A549 (cell line): ENCODE results near the gene OBP2A. TPM values are rescaled to one million over a fixed set of nuclear protein-coding genes. Genes with fewer than 3 reads are reported as not detected.

Experiments
- ATAC-seq, 2 experiments: fragments of 200-7000 bp in 1 of 2; fragments of >200 bp in 1 of 2; cut with Nextera tagmentation in 1 of 2; cut with Tn5 transposase in 1 of 2; 3 replicates each; pipeline versions ENCODE4 v1.8.0 to v1.9.1; 2018 to 2020; ENCODE audit warnings: mild to moderate bottlenecking in 1 of 2, moderate library complexity in 1 of 2
- CTCF ChIA-PET: fragments of 300-600 bp; sonication (Branson Sonifier 250); formaldehyde crosslinking; extraction: SDS; loops from one replicate; lab custom pipeline; 2021; ENCODE audit warnings: antibody characterized with exemption, inconsistent platforms; lab: Yijun Ruan, JAX
- POLR2A ChIA-PET: fragments of 350-600 bp; formaldehyde crosslinking; extraction: SDS; loops from one replicate; lab custom pipeline; 2021; ENCODE audit warnings: antibody characterized with exemption, inconsistent platforms; lab: Yijun Ruan, JAX
- DNase-seq, 2 experiments: peaks; one replicate each; pipeline versions ENCODE4 v3.0.0 to v3.0.0-alpha.2; 2011 to 2016; ENCODE audit warnings: low read depth in 1 of 2, low spot score in 1 of 2
- FAIRE-seq: peaks from 2 replicates; lab custom pipeline; 2011; peaks lifted over from hg19 to GRCh38; lab: Jason Lieb, UNC
- H3K27ac ChIP-seq, 2 experiments: fragments of >200 bp; sonication (Bioruptor Twin); formaldehyde crosslinking; 3 replicates each; pipeline ENCODE4 v1.5.1; 2016 to 2017
- H3K4me1 ChIP-seq: fragments of >200 bp; sonication (Bioruptor Twin); formaldehyde crosslinking; 3 replicates; pipeline ENCODE4 v1.6.1; 2016
- H3K4me2 ChIP-seq: fragments of >200 bp; sonication (Bioruptor Twin); formaldehyde crosslinking; 3 replicates; pipeline ENCODE4 v1.6.1; 2016
- H3K4me3 ChIP-seq: fragments of >200 bp; sonication (Bioruptor Twin); formaldehyde crosslinking; 3 replicates; pipeline ENCODE4 v1.5.1; 2016
- H3K9me3 ChIP-seq: fragments of >200 bp; sonication (Bioruptor Twin); formaldehyde crosslinking; 3 replicates; pipeline ENCODE4 v1.6.1; 2016
- CEBPB ChIP-seq, 2 experiments: fragments of >200 bp in 1 of 2; sonication (Bioruptor Twin) in 1 of 2; formaldehyde crosslinking in 1 of 2; IDR thresholded peaks; 2 replicates each; pipeline ENCODE4 v1.6.1; 2012 to 2016
- CHD2 ChIP-seq: fragments of 150-350 bp; IDR thresholded peaks from 2 replicates; pipeline ENCODE4 v1.6.1; 2014; ENCODE audit warnings: low read length; ENCODE audit not compliant: partially characterized antibody
- EHMT2 ChIP-seq: fragments of 200-600 bp; sonication (generic); IDR thresholded peaks from 2 replicates; pipeline ENCODE4 v1.6.1; 2016; ENCODE audit warnings: antibody characterized with exemption, low read depth, mild to moderate bottlenecking, moderate library complexity
- EP300 ChIP-seq, 2 experiments: fragments of >200 bp; sonication (Bioruptor Twin); formaldehyde crosslinking; IDR thresholded peaks; 2 replicates in 1 of 2; 3 replicates in 1 of 2; pipeline ENCODE4 v1.6.1; 2016 to 2017
- FOSB ChIP-seq: fragments of 250-450 bp; sonication (Bioruptor Pico); IDR thresholded peaks from 2 replicates; pipeline ENCODE4 v1.5.0; 2020; ENCODE audit warnings: mild to moderate bottlenecking, moderate library complexity
- FOXS1 ChIP-seq: fragments of 250-450 bp; sonication (Bioruptor Pico); IDR thresholded peaks from 2 replicates; pipeline ENCODE4 v1.5.0; 2020; ENCODE audit warnings: mild to moderate bottlenecking, moderate library complexity
- GATA3 ChIP-seq: IDR thresholded peaks from 2 replicates; pipeline ENCODE4 v1.6.1; 2012; ENCODE audit warnings: borderline replicate concordance
- HDAC2 ChIP-seq: fragments of 200-600 bp; sonication (generic); IDR thresholded peaks from 2 replicates; pipeline ENCODE4 v1.6.1; 2016
- HOXA7 ChIP-seq: fragments of 250-450 bp; sonication (Bioruptor Pico); IDR thresholded peaks from 2 replicates; pipeline ENCODE4 v1.5.0; 2020; ENCODE audit warnings: mild to moderate bottlenecking, moderate library complexity
- JUNB ChIP-seq: fragments of >200 bp; sonication (Bioruptor Twin); formaldehyde crosslinking; IDR thresholded peaks from 2 replicates; pipeline ENCODE4 v1.6.1; 2016
- KDM5A ChIP-seq: fragments of 200-600 bp; sonication (generic); IDR thresholded peaks from 2 replicates; pipeline ENCODE4 v1.6.1; 2016; ENCODE audit warnings: antibody characterized with exemption, mild to moderate bottlenecking
- NFE2L2 ChIP-seq: fragments of 150-350 bp; conservative IDR thresholded peaks from 2 replicates; pipeline ENCODE4 v1.6.1; 2014; ENCODE audit warnings: low read length
- POLR2A ChIP-seq: IDR thresholded peaks from 2 replicates; pipeline ENCODE4 v1.6.1; 2012; ENCODE audit warnings: mild to moderate bottlenecking, low read length
- RAD21 ChIP-seq, 2 experiments: fragments of >200 bp in 1 of 2; sonication (Bioruptor Twin) in 1 of 2; formaldehyde crosslinking in 1 of 2; IDR thresholded peaks in 1 of 2; conservative IDR thresholded peaks in 1 of 2; 2 replicates in 1 of 2; 3 replicates in 1 of 2; pipeline ENCODE4 v1.6.1; 2012 to 2018; ENCODE audit warnings: inconsistent platforms in 1 of 2
- RARB ChIP-seq: fragments of 250-450 bp; sonication (Bioruptor Pico); IDR thresholded peaks from 2 replicates; pipeline ENCODE4 v1.8.0; 2021; ENCODE audit warnings: mild to moderate bottlenecking, moderate library complexity
- RCOR1 ChIP-seq: fragments of 150-350 bp; IDR thresholded peaks from 2 replicates; pipeline ENCODE4 v1.6.1; 2014; ENCODE audit warnings: antibody characterized with exemption, low read length, low read depth
- SREBF2 ChIP-seq: fragments of 450-650 bp; IDR thresholded peaks from 2 replicates; pipeline ENCODE4 v1.6.1; 2014; ENCODE audit warnings: mild to moderate bottlenecking, moderate library complexity
- TP53 ChIP-seq: fragments of 250-450 bp; sonication (Bioruptor Pico); IDR thresholded peaks from 2 replicates; pipeline ENCODE4 v1.5.0; 2021; ENCODE audit warnings: mild to moderate bottlenecking, moderate library complexity
- WGBS: methylation state at CpG from one replicate; pipeline ENCODE4 v1.1.6; 2017; ENCODE audit errors: missing lambda C conversion rate; 5-methylcytosine and 5-hydroxymethylcytosine counted together
- polyA plus RNA-seq, 4 experiments: library from polyadenylated mRNA; depleted of rRNA in 3 of 4; stranded (reverse); fragments of >200 nt; fragmentation: RNase III in 1 of 4; extraction: RNeasy Plus Mini Kit Qiagen cat#74134 plus additional on column Dnase treatment in 1 of 4; gene quantifications; 2 replicates in 3 of 4; 3 replicates in 1 of 4; pipeline ENCODE4 v1.2.3, GENCODE V29; 2011 to 2017
- TF ChIP-seq, protein P1 (sequence below): fragments of 250-450 bp; sonication (Bioruptor Pico); IDR thresholded peaks from 2 replicates; pipeline ENCODE4 v1.5.0; 2021; ENCODE audit warnings: mild to moderate bottlenecking, moderate library complexity, borderline replicate concordance
- TF ChIP-seq, protein P2 (sequence below): IDR thresholded peaks from 2 replicates; pipeline ENCODE4 v1.6.1; 2012; ENCODE audit warnings: low read depth, borderline replicate concordance

Gene OBP2A
- polyA plus RNA-seq, 2 of the 4 experiments (the other 2 are of a cell fraction): not detected

DNA sequence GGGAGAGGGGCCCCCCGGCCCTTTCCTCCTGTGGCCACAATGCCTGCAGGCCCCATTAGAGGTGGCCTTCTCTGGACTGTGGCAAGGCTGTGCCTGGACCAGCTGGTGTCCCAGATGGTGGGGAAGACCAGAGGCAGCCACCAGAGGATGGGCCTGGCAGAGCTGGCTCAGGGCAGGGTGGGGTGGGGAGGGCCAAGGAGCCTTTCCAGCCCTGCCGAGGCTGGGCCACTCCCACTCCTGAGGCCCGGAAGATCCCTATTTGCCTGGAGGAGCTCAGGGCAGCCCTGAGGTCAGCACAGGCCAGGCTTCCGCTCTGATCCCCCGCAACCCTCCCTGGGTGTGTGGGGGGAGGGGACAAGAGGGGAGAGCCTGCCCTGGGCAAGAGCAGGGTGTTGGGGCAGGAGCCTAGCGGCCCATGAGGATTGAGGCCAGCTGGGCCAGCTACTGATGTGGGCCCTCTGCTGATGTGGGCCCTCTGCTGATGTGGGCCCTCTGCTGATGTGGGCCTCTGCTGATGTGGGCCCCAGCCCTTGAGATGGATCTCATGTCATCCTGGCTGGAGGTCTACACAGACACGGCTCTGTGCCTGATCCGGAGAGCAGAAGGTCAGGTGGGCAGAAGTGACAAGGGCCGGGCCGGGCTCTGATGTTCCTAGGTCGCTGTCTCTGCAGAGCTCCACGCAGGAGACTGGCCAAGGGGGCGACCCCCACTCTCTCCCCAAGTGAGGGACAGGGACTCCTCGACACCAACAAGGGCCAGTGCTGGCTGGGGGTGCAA, 39.4 kb upstream of the OBP2A start:
- TF ChIP-seq SREBF2 (no peak), GATA3 (no peak), KDM5A (no peak), FOXS1 (CRISPR knock-in tag) (no peak)
- ChIA-PET POLR2A (no interaction called here), CTCF (interaction anchor here (0.9 to 3.9 kb wide), 9 partner anchors 13 to 675 kb away, joined by 3 to 38 read pairs (median 8); partner anchors contain the start of gene PPP1R26)
- no peak overlapping the region for H3K4me3 ChIP-seq
- peaks cover 11% of the 10 kb centered on the region for H3K4me1 ChIP-seq
- H3K9me3 ChIP-seq: no peaks in the 10 kb centered on the region
- no peak overlapping the region for H3K27ac ChIP-seq
- WGBS: 100% methylated on average over 1 of the region's 14 CpGs
- FAIRE-seq: no peak
- DNase-seq: no peak
- no peak overlapping the region for H3K4me2 ChIP-seq
- ATAC-seq: peak in 1 of 2 experiments; percentile 33; a peak in 3 of 6 replicates

DNA sequence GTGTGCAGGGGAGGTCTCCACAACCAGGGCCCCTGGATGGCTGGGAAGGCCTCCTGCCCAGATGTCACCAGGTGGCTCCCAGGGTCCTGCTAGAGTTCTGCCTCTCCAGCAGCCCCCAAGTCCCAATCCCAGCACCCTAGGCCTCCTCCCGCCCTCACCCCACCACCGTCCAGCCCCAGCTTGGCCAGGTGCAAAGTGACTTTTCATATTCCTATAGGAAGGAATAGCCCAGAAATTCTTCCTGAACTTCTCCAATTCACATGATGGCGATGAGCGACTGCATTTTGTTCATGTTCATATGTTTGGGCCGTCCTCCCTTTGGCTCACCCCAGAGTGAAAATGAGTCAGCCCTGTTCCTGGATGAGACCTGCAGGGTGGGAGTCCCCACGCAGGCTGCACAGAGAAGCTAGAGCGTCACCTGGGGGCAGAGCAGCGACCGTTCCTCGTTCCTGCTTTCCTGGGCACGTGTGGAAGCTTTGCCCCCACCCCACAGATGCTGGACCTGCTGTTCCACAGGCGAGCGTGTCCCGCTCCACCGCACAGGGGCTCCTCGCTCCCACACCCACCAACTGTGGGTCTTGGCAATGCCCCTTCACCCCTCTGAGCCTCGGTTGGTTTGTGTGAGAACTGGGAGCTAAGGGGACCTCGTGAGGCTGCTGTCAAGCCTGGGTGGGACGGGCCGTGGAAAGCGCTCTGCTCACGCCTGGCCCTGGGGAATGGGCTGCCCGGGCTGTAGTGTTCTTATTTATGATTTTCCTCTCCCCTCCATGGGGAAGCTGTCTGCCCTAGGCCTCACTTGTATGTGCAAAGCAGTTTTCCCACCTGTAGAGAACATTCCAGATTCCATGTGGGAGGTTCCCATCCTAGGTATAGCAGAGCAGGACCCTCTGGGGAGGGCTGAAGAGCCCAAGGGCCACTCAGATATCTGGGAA, 38.6 kb upstream of the OBP2A start:
- Histone ChIP-seq H3K9me3 (no peaks in the 10 kb centered on the region), H3K4me3 (no peak overlapping the region), H3K4me2 (no peak overlapping the region), H3K4me1 (peaks cover 2% of the 10 kb centered on the region)
- CTCF ChIA-PET: interaction anchor here (0.5 to 3.9 kb wide), 7 partner anchors 14 to 421 kb away, joined by 3 to 38 read pairs (median 5); partner anchors contain the start of gene PPP1R26
- no peak for FAIRE-seq
- WGBS: 86% methylated on average over 23 of the region's 23 CpGs
- ATAC-seq: no peak
- TF ChIP-seq CEBPB (IDR thresholded peaks at IDR 0.05) (no peak), NFE2L2 (no peak)
- TF ChIP-seq, all 56 proteins: peak for 0
- DNase-seq: no peak
- H3K27ac ChIP-seq: no peak overlapping the region
- POLR2A ChIA-PET: no interaction called here

DNA sequence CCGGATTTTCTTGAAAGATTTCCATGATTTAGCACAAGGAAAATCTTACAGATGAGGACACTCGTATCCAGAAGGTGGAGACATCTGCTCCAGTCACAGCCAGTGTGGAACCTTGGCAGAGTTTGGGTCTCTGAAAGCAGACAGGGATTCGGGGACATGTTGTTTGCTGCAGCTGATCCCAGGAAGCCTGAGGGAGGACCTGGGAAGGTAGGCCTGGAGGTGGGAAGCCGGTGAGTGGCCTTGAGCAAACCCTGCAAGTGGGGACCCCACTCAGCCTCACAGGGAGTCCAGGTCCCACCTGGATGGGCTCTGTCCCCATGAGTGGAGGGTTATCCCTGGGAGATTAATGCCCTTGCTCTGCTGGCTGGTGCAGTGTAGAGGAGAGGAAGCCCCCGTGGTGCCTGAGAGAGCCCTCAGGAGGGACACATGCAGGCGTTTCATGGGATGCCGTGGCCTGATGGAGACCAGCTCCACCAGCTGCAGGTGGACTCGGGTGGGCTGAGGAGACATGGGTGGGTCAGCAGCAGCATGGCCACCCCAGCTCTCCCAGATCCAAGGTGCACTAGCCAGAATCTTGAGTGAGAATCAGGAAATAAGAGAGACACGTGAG, 37.6 kb upstream of the OBP2A start:
- CTCF ChIA-PET: interaction anchor here (0.5 to 1.4 kb wide), 5 partner anchors 10 to 422 kb away, joined by 3 to 5 read pairs (median 3); no protein-coding TSS in a partner anchor
- WGBS: 68% methylated on average over 9 of the region's 9 CpGs
- TF ChIP-seq RARB: no peak
- no peak for TF ChIP-seq GATA3
- no peak for TF ChIP-seq POLR2A
- TF ChIP-seq RAD21 (conservative IDR thresholded peaks at IDR 0.05 in 1 of 2, IDR thresholded peaks at IDR 0.05 in 1 of 2): no peak
- TF ChIP-seq, protein P1, sequence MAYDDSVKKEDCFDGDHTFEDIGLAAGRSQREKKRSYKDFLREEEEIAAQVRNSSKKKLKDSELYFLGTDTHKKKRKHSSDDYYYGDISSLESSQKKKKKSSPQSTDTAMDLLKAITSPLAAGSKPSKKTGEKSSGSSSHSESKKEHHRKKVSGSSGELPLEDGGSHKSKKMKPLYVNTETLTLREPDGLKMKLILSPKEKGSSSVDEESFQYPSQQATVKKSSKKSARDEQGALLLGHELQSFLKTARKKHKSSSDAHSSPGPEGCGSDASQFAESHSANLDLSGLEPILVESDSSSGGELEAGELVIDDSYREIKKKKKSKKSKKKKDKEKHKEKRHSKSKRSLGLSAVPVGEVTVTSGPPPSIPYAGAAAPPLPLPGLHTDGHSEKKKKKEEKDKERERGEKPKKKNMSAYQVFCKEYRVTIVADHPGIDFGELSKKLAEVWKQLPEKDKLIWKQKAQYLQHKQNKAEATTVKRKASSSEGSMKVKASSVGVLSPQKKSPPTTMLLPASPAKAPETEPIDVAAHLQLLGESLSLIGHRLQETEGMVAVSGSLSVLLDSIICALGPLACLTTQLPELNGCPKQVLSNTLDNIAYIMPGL (CRISPR knock-in tag): no peak
- TF ChIP-seq NFE2L2: no peak
- no peak for TF ChIP-seq RCOR1
- TF ChIP-seq, protein P2, sequence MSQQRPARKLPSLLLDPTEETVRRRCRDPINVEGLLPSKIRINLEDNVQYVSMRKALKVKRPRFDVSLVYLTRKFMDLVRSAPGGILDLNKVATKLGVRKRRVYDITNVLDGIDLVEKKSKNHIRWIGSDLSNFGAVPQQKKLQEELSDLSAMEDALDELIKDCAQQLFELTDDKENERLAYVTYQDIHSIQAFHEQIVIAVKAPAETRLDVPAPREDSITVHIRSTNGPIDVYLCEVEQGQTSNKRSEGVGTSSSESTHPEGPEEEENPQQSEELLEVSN: no peak
- no peak for TF ChIP-seq CHD2
- no peak for TF ChIP-seq TP53 (CRISPR knock-in tag)
- TF ChIP-seq EHMT2: no peak
- no peak for TF ChIP-seq JUNB
- no peak for TF ChIP-seq EP300 (IDR thresholded peaks at IDR 0.05)
- no peak for TF ChIP-seq HDAC2
- TF ChIP-seq FOSB (CRISPR knock-in tag): no peak
- TF ChIP-seq HOXA7 (CRISPR knock-in tag): no peak
- POLR2A ChIA-PET: no interaction called here
- FAIRE-seq (no peak), ATAC-seq (no peak), DNase-seq (no peak)
- no peaks in the 10 kb centered on the region for H3K4me1 ChIP-seq
- no peaks in the 10 kb centered on the region for H3K9me3 ChIP-seq
- H3K4me2 ChIP-seq: no peak overlapping the region
- H3K27ac ChIP-seq: no peak overlapping the region
- no peak overlapping the region for H3K4me3 ChIP-seq
